HG03097 (cell line): ENCODE results near the gene AJAP1.

Experiments used
- ATAC-seq: cut with Tn5 transposase; IDR thresholded peaks from one replicate; pipeline ENCODE4 v1.9.1; 2021; ENCODE audit not compliant: unreplicated experiment, low FRiP score

Gene AJAP1

GRCh38 chr1:4628992-4629391, 25.4 kb upstream of the AJAP1 start:
- no peak for ATAC-seq

DNA sequence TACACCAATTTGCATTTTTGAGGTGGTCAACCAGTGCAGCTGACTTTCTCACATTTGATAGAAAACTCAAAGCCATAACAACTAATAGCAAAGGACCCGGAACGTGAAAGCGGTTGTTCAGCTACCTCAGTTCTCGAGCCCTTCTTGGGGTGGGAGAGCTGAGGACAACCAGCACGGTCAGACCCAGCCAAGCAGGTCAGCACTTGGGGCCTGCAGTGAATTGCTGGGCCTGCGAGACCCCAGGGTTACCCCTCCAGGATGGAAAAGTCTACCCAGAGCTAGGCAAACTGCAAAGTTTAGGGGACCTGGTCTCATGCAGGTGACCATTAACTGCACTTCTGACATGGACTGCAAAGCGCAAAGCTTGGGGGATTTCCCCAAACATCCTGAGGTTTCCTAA, 23.8 kb upstream of the AJAP1 start:
- no peak for ATAC-seq

- no peak for ATAC-seq
Measured at GRCh38 chr1:4631321-4631720, 23.1 kb upstream of the AJAP1 start.

- ATAC-seq = no peak
Measured at GRCh38 chr1:4633346-4633745, 21.1 kb upstream of the AJAP1 start.

- no peak for ATAC-seq
Measured at GRCh38 chr1:4634156-4634792, 20.1 kb upstream of the AJAP1 start.

GRCh38 chr1:4634793-4635406, 19.5 kb upstream of the AJAP1 start:
- no peak for ATAC-seq

- ATAC-seq = no peak
Measured at GRCh38 chr1:4636186-4636585, 18.2 kb upstream of the AJAP1 start.

DNA sequence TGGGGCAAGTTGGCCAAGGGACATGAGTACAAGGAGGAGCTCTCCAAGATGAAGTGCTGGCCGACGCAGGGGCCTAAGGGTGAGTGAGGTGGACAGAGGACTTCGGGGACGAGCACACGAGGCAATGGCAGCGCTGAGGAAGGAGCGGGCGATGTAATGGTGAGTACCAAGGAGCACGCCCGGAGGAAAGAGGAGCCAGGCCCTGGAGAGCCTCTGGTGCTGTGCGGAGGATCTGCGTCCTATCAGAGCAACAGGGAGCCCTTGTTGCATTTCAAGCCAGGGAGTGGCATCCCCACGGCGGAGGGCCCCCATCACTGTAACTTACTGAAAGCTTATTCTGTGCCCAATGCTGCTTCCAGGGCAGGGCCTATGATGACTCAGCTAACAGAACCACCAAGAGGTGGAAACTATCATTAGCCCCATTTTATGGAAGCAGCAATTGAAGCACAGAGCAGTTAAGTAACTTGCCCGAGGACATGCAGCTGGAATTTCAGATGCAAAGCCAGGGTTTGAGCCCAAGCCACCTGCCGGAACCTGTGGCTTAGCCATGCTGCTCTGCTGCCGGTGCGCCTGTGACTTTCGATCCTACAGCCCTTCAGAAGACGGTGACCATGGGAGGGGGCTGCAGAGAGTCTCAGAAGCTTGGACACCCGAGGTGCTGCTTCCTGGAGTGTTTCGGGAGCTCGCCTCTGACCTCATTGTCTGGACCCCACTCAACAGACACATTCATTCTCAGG, 17.6 kb upstream of the AJAP1 start:
- no peak for ATAC-seq

DNA sequence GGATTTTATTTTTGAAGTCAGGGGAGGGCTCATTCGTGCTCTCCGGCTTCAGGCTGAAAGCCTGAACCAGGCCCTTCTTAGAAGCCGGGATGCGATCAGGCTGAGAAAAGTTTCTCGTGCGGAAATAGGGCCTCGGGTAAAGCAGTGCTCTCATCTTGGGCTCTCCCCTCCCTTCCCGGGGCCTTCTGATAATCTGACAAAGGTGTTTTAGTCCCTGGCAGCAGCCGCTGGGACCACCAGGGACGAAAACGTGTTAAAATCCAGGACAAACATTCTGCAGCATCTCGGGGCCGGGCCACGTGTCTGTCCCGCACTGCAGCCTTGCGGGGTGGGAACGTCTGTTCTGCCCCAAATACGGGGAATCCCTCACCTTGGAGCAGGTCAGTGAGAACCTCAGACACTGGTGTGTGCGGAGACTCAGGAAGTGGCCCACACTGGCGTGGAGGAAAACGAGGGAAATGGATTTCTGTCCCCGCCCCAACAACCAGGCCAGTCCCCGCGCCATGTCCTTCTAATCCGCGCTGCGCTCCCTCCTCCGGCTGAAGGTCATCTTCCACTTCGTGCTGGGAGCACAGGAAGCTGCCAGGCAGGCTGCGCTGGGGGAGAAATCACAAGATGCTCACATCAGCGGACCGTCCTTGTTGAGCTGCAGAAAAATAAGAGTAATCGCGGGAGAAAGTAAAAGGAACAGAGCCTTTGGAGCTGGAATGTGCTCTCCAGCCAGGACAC, 16.6 kb upstream of the AJAP1 start:
- no peak for ATAC-seq

DNA sequence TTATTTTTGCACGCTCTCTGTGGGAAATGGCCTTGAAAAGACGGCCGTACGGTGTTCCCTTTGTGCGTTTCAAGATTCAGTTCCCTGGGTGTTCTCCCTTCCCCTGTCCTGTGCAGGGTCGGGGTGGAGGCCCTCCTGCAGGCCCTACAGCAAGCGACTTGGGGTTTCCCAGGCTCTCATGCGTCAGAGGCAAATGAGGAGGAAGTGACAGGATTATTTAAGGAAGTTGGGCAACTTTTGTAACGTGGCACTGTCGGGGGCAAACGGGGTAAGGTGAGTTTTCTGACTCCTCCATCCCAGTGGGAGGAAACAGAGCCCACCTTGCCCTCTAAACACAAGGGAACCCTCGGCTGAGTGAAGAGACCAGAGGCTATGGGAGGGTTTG, 16.1 kb upstream of the AJAP1 start:
- ATAC-seq = no peak

DNA sequence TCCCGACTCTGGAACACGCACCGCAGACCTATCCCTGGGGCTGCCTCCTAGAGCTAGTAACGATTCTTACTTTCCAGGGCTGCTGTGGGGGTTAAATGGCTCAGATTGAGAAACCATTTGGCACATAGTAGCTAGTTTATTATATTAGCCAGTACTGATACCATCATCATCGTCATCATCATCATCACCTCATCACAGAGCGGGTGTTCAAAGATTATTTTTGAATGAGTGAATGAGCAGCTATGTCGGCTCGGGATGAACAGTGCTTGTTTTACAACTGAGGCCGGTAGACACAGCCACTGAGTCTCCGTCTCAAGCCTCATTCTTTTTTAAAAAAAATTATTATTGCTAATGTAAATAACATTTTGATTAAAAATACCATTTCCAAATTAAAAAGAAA, 13.5 kb upstream of the AJAP1 start:
- ATAC-seq = no peak

DNA sequence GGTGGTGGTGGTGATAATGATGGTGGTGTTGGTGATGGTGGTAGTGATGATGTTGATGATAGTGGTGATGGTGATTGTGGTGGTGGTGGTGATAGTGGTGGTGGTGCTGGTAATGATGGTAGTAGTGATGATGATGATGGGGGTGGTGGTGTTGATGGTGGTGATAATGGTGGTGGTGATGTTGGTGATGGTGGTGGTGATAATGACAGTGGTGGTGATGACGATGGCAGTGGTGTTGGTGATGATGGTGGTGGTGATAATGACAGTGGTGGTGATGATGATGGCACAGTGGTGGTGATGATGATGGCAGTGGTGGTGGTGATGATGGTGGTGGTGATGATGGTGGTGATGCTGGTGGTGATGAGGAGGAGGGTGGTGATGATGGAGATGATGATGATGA, 7.0 kb upstream of the AJAP1 start:
- ATAC-seq = no peak

GRCh38 chr1:4648657-4649056, 5.8 kb upstream of the AJAP1 start:
- ATAC-seq = no peak

- no peak for ATAC-seq
Measured at GRCh38 chr1:4650481-4650880, 3.9 kb upstream of the AJAP1 start.

- no peak for ATAC-seq
Measured at GRCh38 chr1:4650981-4651380, 3.4 kb upstream of the AJAP1 start.

DNA sequence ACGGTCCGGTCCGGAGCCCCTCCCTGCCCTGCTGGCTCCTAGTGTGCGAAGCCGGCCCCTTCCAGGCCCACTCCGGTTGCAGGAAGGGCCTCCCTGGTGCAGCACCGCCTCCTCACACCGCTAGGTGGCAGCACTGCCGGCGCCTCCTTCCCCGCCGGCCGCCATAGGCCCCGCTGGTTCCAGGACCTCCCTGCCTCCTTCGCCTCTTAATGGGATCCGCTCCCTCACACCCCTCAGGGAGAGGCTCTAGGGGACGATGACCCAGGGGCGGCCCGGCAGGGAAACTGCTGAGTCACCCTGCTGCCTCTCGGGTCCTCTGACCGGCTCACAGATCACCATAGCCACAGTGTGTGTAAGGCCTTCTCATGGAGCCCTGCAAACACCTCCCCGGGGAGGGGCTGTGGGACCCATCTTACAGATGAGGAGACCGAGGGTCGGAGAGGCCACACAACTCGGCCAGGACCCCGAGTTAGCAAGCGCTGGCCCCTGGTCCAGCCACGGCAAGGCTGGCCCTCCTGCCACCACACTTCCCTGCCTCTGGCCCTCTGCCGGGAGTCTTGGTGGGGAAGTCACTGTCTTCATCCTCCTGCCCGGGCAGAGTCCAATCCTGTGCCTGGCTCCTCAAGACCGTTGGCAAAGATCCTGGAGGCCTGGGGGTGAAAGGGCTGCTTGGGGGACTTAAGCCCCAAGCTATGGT, 1.6 kb upstream of the AJAP1 start:
- no peak for ATAC-seq

- no peak for ATAC-seq
Measured at GRCh38 chr1:4653328-4653660, 1.1 kb upstream of the AJAP1 start.

DNA sequence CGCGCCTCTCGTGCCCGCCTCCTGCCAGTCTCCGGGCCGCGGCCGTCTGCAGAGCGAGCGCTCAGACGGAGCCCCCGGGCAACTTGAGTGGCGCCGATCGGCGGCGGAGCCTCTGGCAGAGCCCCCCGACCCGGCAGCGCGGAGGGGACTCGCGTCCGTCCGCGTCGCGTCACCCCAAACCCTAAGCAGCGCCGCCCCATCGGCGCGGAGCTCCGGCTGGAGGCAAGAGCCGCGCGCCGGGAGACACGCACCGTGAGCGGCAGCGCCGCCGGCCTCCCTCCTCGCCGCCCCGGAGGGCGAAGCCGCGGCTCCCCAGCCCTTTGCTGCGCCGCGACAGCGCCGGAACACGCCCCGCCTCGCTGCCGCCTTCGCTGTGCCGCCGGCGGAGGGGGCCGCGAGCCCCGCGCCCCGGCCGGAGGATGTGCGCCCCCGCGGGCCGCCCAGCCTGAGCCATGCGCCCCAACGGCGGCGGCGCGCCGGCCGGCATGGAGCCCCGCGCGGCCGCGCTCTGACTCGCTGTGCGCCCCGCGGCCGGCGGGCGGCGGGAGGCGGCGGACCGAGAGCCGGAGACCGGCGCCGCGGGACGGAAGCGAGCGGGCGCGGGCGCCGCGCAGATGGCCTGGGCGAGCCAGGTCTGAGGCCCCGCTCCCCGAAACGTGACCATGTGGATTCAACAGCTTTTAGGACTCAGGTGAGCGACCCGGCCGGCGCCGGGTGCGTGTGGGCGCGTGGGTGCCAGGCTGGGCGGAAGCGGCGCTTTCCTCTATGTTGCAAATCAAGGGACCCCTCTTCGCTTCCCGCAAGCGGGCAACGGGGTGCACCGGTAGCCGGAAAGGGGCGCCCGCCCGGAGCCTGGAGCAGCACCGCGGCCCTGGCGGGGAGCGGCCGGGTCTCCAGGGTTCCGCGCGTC, 610 bp downstream of the AJAP1 start:
- no peak for ATAC-seq

GRCh38 chr1:4655674-4656532, 1.5 kb downstream of the AJAP1 start:
- ATAC-seq = no peak
